ENCODE results near the gene FRS3. TPM values are rescaled to one million over a fixed set of nuclear protein-coding genes. Genes with fewer than 3 reads are reported as not detected.

FRS3 gene
- total RNA-seq, 1 experiment from 2014 or later: 5.9 TPM

DNA sequence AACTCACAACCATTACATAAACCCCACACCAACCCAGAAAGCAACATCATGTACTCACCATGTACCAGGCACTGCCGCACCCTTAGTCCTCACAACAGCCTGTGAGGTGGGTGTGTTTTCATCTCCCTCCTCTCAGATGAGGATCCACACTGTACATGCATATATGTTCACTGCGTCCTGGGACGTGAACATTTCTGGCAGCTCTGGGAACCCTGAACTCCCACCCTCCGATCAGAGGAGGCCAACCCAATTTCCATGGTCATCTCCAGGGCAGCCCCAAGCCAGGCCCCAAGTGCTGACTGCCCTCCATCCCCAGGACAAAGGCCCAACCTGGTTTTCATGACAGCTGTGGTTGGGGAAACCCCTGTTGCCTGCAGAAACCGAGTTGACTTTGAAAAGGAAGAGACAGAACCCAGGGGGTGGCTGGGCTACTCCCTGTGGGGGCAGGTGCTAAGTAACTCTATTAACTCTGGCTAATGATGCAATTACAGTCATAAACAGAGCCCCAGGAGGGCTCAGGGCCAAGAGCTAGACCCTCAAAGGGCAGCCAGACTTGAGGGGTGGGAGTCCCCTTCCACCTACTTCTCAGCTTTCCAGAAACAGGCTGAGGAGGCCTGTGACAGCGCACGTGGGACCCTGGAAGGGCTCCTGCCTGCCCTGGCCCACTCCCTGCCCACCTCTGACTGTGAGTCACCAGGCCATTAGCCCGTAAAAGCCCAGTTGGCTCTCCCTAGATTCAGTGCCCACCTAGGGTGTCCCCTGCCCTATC lies 46.9 kb downstream of the FRS3 start (continued):
- no peak for TF ChIP-seq ZBTB33 (IDR thresholded peaks at IDR 0.05; ENCODE audit: extremely low read depth, insufficient replicate concordance, low read length)
- TF ChIP-seq, protein P1, sequence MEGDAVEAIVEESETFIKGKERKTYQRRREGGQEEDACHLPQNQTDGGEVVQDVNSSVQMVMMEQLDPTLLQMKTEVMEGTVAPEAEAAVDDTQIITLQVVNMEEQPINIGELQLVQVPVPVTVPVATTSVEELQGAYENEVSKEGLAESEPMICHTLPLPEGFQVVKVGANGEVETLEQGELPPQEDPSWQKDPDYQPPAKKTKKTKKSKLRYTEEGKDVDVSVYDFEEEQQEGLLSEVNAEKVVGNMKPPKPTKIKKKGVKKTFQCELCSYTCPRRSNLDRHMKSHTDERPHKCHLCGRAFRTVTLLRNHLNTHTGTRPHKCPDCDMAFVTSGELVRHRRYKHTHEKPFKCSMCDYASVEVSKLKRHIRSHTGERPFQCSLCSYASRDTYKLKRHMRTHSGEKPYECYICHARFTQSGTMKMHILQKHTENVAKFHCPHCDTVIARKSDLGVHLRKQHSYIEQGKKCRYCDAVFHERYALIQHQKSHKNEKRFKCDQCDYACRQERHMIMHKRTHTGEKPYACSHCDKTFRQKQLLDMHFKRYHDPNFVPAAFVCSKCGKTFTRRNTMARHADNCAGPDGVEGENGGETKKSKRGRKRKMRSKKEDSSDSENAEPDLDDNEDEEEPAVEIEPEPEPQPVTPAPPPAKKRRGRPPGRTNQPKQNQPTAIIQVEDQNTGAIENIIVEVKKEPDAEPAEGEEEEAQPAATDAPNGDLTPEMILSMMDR (IDR thresholded peaks at IDR 0.05 in 2 of 3, conservative IDR thresholded peaks at IDR 0.05 in 1 of 3; ENCODE audit: borderline replicate concordance in 1 of 3, insufficient read depth in 1 of 3, low read depth in 2 of 3, low read length in 2 of 3): no peak

GRCh38 chr6:41732149-41732548 lies 47.6 kb downstream of the FRS3 start:
- no peak overlapping the region for H2AFZ ChIP-seq (ENCODE audit: low read depth, low read length, poor library complexity, severe bottlenecking)
- ChIA-PET CTCF (no interaction called here), RAD21 (ENCODE audit: low non-redundant PET in 1 of 2, low total read pairs in 2 of 2, uncharacterized antibody in 2 of 2, unreplicated experiment in 2 of 2) (no interaction called here), POLR2A (no interaction called here)
- no peak for ATAC-seq
- H3K79me2 ChIP-seq (ENCODE audit: insufficient read depth, low read length): no peaks in the 10 kb centered on the region
- H3K4me2 ChIP-seq (ENCODE audit: low read length): no peak overlapping the region
- no peak overlapping the region for H3K9ac ChIP-seq (ENCODE audit: low read length)
- no peaks in the 10 kb centered on the region for H4K20me1 ChIP-seq (ENCODE audit: insufficient read depth)
- BruUV-seq (replicated peaks): no TSS peak
- H3K9me2 ChIP-seq (ENCODE audit: insufficient read depth): no peaks in the 10 kb centered on the region
- H3K9me3 ChIP-seq (ENCODE audit: control insufficient read depth in 1 of 2, insufficient read depth in 1 of 2, low read depth in 1 of 2, low read length in 2 of 2): no peaks in the 10 kb centered on the region
- no peak overlapping the region for H3K27ac ChIP-seq (ENCODE audit: low read depth, low read length)
- H3K4me1 ChIP-seq (ENCODE audit: control insufficient read depth in 1 of 2, insufficient read depth in 2 of 2, low read length in 2 of 2): peaks cover 13 to 26% of the 10 kb centered on the region in 2 experiments
- no peak overlapping the region for H3K4me3 ChIP-seq (replicated peaks in 1 of 2; ENCODE audit: low read depth in 1 of 2, low read length in 2 of 2)
- DNase-seq (ENCODE audit: low read depth, low spot score): no peak
- intact Hi-C loops (cut with micrococcal nuclease): no loop called here
- H3K36me3 ChIP-seq (ENCODE audit: control insufficient read depth in 1 of 2, insufficient read depth in 2 of 2, low read length in 2 of 2): no peaks in the 10 kb centered on the region
- H3K27me3 ChIP-seq (ENCODE audit: insufficient read depth, low read length): no peaks in the 10 kb centered on the region
- no peak for TF ChIP-seq SRF (IDR thresholded peaks at IDR 0.05; ENCODE audit: low read depth)
- no peak for TF ChIP-seq CBX3 (IDR thresholded peaks at IDR 0.05; ENCODE audit: low read depth)
- TF ChIP-seq SIN3A (IDR thresholded peaks at IDR 0.05; ENCODE audit: low read depth): no peak
- no peak for TF ChIP-seq ATF3 (IDR thresholded peaks at IDR 0.05)
- no peak for TF ChIP-seq MAX (IDR thresholded peaks at IDR 0.05)
- TF ChIP-seq ZFX (IDR thresholded peaks at IDR 0.05): no peak
- TF ChIP-seq EZH2 (IDR thresholded peaks at IDR 0.05): no peak
- TF ChIP-seq TCF7L2 (IDR thresholded peaks at IDR 0.05; ENCODE audit: borderline replicate concordance, extremely low read depth, insufficient read depth, insufficient read length): no peak
- no peak for TF ChIP-seq POLR2A (IDR thresholded peaks at IDR 0.05; ENCODE audit: borderline replicate concordance, extremely low read depth, insufficient read depth, insufficient read length)
- no peak for TF ChIP-seq REST (IDR thresholded peaks at IDR 0.05; ENCODE audit: low read depth)
- TF ChIP-seq JUND (IDR thresholded peaks at IDR 0.05): no peak
- TF ChIP-seq SP1 (IDR thresholded peaks at IDR 0.05; ENCODE audit: low read depth): no peak
- TF ChIP-seq RAD21 (IDR thresholded peaks at IDR 0.05; ENCODE audit: low read depth): no peak
- TF ChIP-seq ZNF274 (IDR thresholded peaks at IDR 0.05; ENCODE audit: low read depth, low read length): no peak
- no peak for TF ChIP-seq YY1 (IDR thresholded peaks at IDR 0.05; ENCODE audit: extremely low read depth, insufficient replicate concordance, low read depth, low read length)
